Activated CD4-positive, alpha-beta T cell treated with anti-CD3 and anti-CD28 coated beads for 48 hours (primary cell): ENCODE measurements around the gene TMEM171.

Experiments used
- DNase-seq: peaks from one replicate; pipeline ENCODE4 v3.0.0-alpha.2; 2020

Gene TMEM171

GRCh38 chr5:73120222-73121118 lies at the start of gene TMEM171:
Gene TMEM171, plus strand, starts transcription at chr5:73120575. Its CDS starts 2,799 bp downstream, at chr5:73123374.
- DNase-seq = no peak

- DNase-seq = no peak
Observed at GRCh38 chr5:73081093-73081492, 39.3 kb upstream of the TMEM171 start.

- DNase-seq = no peak
Observed at GRCh38 chr5:73088026-73088425, 32.3 kb upstream of the TMEM171 start.

GRCh38 chr5:73093943-73094342 lies 26.4 kb upstream of the TMEM171 start:
- DNase-seq = peak; percentile 36

GRCh38 chr5:73094415-73094814 lies 26.0 kb upstream of the TMEM171 start:
- DNase-seq = no peak

GRCh38 chr5:73095564-73096238 lies 24.7 kb upstream of the TMEM171 start:
- no peak for DNase-seq

GRCh38 chr5:73096239-73096575 lies 24.2 kb upstream of the TMEM171 start:
- no peak for DNase-seq

- no peak for DNase-seq
Observed at GRCh38 chr5:73097740-73098139, 22.6 kb upstream of the TMEM171 start.

GRCh38 chr5:73100109-73100508 lies 20.3 kb upstream of the TMEM171 start:
- DNase-seq = no peak

GRCh38 chr5:73103870-73104299 lies 16.5 kb upstream of the TMEM171 start:
- DNase-seq = no peak

GRCh38 chr5:73104326-73104725 lies 16.0 kb upstream of the TMEM171 start:
- DNase-seq = no peak

GRCh38 chr5:73106335-73106734 lies 14.0 kb upstream of the TMEM171 start:
- no peak for DNase-seq

GRCh38 chr5:73110190-73110589 lies 10.2 kb upstream of the TMEM171 start:
- DNase-seq = no peak

- no peak for DNase-seq
Observed at GRCh38 chr5:73111536-73111935, 8.8 kb upstream of the TMEM171 start.

- DNase-seq = no peak
Observed at GRCh38 chr5:73112359-73112758, 8.0 kb upstream of the TMEM171 start.

GRCh38 chr5:73114044-73114688 lies 6.2 kb upstream of the TMEM171 start:
- no peak for DNase-seq

GRCh38 chr5:73115399-73116051 lies 4.8 kb upstream of the TMEM171 start:
- no peak for DNase-seq

GRCh38 chr5:73116506-73116905 lies 3.9 kb upstream of the TMEM171 start:
- DNase-seq = no peak

- no peak for DNase-seq
Observed at GRCh38 chr5:73117088-73117740, 3.2 kb upstream of the TMEM171 start.

GRCh38 chr5:73118391-73118973 lies 1.9 kb upstream of the TMEM171 start:
- DNase-seq = no peak

- DNase-seq = no peak
Observed at GRCh38 chr5:73119451-73120157, 771 bp upstream of the TMEM171 start.

GRCh38 chr5:73121119-73121463 lies 716 bp downstream of the TMEM171 start:
- DNase-seq = no peak
